ENCODE measurements around the gene TCF4.
A peak's percentile ranks its signal among the peaks of the same experiment; 100 is the strongest.

Gene TCF4

DNA sequence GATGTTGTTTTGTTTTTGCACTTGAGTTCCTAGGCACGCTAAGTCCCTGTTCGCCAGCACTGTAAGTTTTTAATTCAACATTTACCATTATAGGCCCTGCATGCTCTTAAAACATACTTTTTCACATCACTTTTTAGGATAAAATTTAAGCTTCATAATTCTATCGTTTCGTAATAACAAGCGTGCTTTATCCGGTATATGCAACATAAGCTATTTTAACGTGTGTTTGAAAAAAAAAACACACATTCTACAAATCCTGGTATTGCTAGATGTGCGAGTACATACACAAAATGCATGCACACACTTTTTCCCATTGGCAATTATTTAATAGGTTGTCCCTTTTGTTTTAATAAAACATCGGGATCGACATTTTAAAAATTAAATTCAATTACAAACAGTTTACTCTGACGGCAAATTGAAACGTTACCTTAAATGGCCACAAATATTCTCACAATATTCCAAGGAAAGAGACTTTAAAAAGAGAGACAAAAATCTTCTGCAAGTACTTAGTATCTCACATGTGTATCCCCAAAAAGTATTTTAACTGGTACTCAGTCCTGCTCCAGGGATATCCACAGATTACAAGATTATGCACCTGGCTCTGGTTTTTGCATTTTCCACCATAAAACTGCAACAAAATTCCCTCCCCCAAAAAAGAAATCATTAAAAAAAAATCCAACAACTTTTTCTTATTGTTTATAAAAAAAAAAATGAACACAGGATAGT is 1.0 kb upstream of the TCF4 start:
- no peak for DNase-seq (ENCODE audit: extremely low spot score)
- CTCF ChIA-PET = no interaction called here
- POLR2A ChIA-PET = interaction anchor here (0.5 kb wide), 1 partner anchor 496 kb away, joined by 3 read pairs; no protein-coding TSS in a partner anchor
- TF ChIP-seq, protein P1, sequence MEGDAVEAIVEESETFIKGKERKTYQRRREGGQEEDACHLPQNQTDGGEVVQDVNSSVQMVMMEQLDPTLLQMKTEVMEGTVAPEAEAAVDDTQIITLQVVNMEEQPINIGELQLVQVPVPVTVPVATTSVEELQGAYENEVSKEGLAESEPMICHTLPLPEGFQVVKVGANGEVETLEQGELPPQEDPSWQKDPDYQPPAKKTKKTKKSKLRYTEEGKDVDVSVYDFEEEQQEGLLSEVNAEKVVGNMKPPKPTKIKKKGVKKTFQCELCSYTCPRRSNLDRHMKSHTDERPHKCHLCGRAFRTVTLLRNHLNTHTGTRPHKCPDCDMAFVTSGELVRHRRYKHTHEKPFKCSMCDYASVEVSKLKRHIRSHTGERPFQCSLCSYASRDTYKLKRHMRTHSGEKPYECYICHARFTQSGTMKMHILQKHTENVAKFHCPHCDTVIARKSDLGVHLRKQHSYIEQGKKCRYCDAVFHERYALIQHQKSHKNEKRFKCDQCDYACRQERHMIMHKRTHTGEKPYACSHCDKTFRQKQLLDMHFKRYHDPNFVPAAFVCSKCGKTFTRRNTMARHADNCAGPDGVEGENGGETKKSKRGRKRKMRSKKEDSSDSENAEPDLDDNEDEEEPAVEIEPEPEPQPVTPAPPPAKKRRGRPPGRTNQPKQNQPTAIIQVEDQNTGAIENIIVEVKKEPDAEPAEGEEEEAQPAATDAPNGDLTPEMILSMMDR (IDR thresholded peaks at IDR 0.05; ENCODE audit: control extremely low read depth, extremely low read depth, low read depth, missing control alignments) = no peak

DNA sequence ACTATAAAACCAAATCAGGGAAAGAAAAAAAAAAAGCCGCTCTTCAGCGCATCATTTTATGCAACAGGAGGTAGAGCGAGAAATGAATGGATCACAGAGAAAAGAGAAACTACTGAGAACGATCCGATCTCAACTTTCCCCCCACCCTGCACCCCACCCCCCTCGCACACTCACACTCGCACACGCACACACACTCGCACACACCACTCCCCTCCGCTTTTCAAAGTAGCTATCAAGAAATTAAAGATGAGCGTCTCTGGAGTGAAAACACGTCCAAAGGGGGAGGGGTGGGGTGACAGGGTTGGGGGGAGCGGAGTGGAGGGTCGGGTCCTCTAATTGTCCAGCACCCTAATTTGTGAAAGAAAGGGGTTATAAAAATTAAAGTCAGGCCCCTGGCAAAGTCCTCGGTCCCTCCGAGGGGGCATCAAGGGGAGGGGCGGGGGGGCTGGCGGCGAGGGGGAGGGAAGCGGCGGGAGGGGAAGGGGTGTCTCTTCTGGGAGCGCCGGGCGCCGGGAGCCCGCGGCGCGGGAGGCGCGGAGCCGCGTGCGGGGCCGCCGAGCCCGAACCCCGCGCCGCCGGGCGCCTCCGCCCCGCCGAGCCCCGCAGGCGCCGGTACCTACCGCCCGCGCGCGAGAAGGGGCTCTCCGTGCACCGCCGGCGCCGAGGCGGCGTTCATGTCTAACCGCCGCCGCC is 428 bp downstream of the TCF4 start:
- ChIA-PET CTCF (no interaction called here), POLR2A (no interaction called here)
- DNase-seq (ENCODE audit: extremely low spot score) = peak; percentile 14
- TF ChIP-seq, protein P1 (IDR thresholded peaks at IDR 0.05; ENCODE audit: control extremely low read depth, extremely low read depth, low read depth, missing control alignments) = no peak

DNA sequence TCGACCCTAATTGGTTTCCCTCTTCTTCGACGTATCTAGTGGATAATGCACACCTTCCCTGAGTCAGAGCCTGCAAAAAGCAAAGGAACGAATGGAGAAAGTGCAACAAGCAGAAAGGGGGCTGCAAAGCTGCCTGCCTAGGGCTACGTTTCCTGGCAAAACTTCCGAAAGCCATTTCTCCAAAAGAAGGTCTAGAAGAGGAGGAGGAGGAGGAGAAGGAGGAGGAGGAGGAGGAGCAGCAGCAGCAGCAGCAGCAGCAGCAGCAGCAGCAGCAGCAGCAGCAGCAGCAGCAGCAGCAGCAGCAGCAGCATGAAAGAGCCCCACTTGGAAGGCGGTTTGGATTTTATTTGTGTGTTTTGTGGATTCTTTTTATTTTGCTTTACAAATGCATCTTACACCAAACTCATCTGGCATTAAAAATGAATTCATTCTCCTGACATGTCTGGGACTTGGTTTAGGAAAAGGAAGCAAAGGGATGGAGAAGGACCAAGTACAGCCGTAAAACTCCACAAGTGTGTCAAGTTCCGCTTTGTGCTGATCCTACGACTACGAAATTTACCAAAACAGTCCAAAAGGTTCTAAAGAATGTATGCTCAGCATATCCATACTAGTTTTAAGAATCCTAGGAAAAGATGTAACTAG is 2.0 kb downstream of the TCF4 start:
- no peak for DNase-seq (ENCODE audit: extremely low spot score)
- TF ChIP-seq, protein P1 (IDR thresholded peaks at IDR 0.05; ENCODE audit: control extremely low read depth, extremely low read depth, low read depth, missing control alignments) = no peak
- CTCF ChIA-PET = no interaction called here
- POLR2A ChIA-PET = no interaction called here

DNA sequence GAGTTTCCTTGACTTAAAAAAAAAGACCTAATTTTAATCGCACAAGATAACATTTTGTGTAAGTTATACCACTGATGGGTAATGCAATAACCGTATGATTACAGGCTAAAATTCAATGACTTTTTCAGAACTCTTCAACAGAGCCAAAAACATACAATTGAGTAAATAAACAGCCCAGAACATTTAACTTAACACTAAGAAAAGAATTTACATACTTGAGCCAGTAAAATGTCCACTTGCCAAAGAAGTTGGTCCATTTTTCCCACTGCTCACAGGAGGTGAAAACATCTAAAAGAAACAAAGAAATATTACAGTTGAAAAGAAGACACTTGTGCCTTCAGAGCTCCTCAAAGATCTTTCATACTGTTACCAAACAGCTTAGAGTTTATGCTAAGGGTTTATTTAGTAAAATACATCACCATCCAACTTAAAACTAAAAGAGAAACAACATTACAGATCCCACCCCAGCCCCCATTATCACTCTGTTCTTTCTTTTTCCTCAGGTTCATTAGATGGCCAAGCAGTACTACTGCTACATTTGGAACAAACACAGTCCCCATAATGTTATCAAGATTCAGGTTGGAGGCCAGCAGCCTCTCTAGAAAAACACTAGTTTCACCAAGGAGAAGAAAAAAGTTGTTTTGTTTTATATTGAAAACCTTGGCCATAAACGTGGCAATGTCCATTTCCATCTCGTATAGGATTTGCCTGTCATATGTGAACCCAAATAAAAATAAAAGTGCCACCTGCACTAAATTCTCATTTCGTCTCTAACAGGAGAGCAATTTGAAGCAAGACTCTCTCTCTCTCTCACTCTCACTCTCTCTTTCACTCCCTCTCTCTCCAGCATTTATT is 2.7 kb downstream of the TCF4 start:
- POLR2A ChIA-PET = no interaction called here
- no peak for DNase-seq (ENCODE audit: extremely low spot score)
- TF ChIP-seq, protein P1 (IDR thresholded peaks at IDR 0.05; ENCODE audit: control extremely low read depth, extremely low read depth, low read depth, missing control alignments) = no peak

DNA sequence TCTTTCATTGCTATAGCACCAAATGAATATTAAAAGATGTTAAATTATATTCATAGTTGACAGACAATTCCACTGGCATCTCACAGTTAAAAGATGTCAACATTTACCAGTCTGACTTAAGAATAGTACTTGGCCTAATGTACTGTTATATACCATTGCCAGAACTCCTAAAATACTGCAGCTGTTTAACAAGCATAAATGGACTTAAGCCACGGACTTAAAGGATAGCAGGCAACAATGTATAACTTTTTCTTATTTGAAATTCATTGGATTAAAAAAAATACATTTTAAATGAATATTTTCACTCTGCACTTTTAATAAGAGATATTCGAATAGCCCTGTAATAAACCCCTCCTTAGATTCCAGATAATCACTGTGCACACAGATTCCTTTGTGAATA is 3.8 kb downstream of the TCF4 start:
- ChIA-PET CTCF (no interaction called here), POLR2A (no interaction called here)
- TF ChIP-seq, protein P1 (IDR thresholded peaks at IDR 0.05; ENCODE audit: control extremely low read depth, extremely low read depth, low read depth, missing control alignments) = no peak
- no peak for DNase-seq (ENCODE audit: extremely low spot score)

More for the DNA sequence above, 2.7 kb downstream of the TCF4 start:
- CTCF ChIA-PET = no interaction called here

DNA sequence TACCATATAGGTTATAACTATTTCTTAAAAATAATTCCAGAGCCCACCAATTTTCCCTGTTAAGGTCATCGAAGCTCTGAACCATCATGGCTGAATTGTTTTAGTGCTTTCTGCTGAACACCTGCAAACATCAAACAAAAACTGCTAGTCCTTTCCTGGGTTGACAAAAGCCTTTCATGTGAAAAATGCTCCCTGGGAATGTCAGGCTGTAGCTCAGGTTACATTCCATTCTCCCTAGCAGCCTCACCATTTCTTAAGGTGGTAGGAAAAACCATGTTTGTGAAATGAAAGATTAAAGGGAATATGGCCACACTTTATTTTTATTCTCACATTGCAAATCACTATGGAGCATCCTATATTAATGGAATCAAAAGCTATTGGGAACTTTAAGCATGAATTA is 5.7 kb downstream of the TCF4 start:
- ChIA-PET CTCF (interaction anchor here (0.9 kb wide), 1 partner anchor 300 kb away, joined by 3 read pairs; no protein-coding TSS in a partner anchor), POLR2A (no interaction called here)

More for the DNA sequence above, 5.7 kb downstream of the TCF4 start:
- DNase-seq (ENCODE audit: extremely low spot score) = no peak
- TF ChIP-seq, protein P1 (IDR thresholded peaks at IDR 0.05; ENCODE audit: control extremely low read depth, extremely low read depth, low read depth, missing control alignments) = no peak
